ENCODE results near the gene SOX10. TPM values are rescaled to one million over a fixed set of nuclear protein-coding genes. Genes with fewer than 3 reads are reported as not detected.

SOX10 gene
- total and polyA plus RNA-seq, 2 donors (not counting 1 experiment from before 2014, with no cell fraction given): not detected

GRCh38 chr22:38033522-38034277 lies 49.3 kb upstream of the SOX10 start:
- Histone ChIP-seq H4K20me1 (ENCODE audit: control insufficient read depth, insufficient read depth, low read length, poor library complexity, severe bottlenecking) (no peaks in the 10 kb centered on the region), H3K9ac (ENCODE audit: low read length) (no peak overlapping the region), H3K36me3 (replicated peaks in 1 of 2; ENCODE audit: control extremely low read depth in 1 of 2, control insufficient read depth in 1 of 2, extremely low read depth in 1 of 2, insufficient read depth in 2 of 2, low read length in 1 of 2) (no peaks in the 10 kb centered on the region), H2AFZ (ENCODE audit: insufficient read depth, low read depth, low read length, poor library complexity, severe bottlenecking) (no peak overlapping the region), H3K27me3 (replicated peaks in 1 of 4; ENCODE audit: control extremely low read depth in 1 of 4, control insufficient read depth in 3 of 4, insufficient read depth in 4 of 4, low read length in 3 of 4) (no peaks in the 10 kb centered on the region), H3K27ac (ENCODE audit: low read length in 2 of 2) (no peak overlapping the region), H3K4me3 (ENCODE audit: control extremely low read depth in 1 of 5, extremely low read depth in 1 of 5, insufficient read depth in 1 of 5, low read depth in 2 of 5, low read length in 4 of 5) (no peak overlapping the region), H3K4me2 (replicated peaks; ENCODE audit: low read depth, low read length, poor library complexity, severe bottlenecking) (no peak overlapping the region), H3K9me3 (ENCODE audit: control extremely low read depth in 1 of 3, control insufficient read depth in 2 of 3, insufficient read depth in 1 of 3, low read length in 2 of 3) (no peaks in the 10 kb centered on the region), H3K4me1 (ENCODE audit: control insufficient read depth in 2 of 2, insufficient read depth in 2 of 2, low read length in 2 of 2) (no peaks in the 10 kb centered on the region), H3K79me2 (ENCODE audit: control insufficient read depth, insufficient read depth, low read length) (no peaks in the 10 kb centered on the region)
- no peak overlapping the region for H3K4me3 Mint-ChIP-seq
- H3K4me1 Mint-ChIP-seq: no peaks in the 10 kb centered on the region
- no peaks in the 10 kb centered on the region for H3K9me3 Mint-ChIP-seq (ENCODE audit: insufficient read depth)
- intact Hi-C loops (cut with micrococcal nuclease): no loop called here
- ChIA-PET POLR2A (no interaction called here), CTCF (interaction anchor here (0.5 kb wide), 1 partner anchor 10 kb away, joined by 4 read pairs; no protein-coding TSS in a partner anchor)
- H3K27me3 Mint-ChIP-seq: peaks cover 7% of the 10 kb centered on the region
- TF ChIP-seq CTCF (IDR thresholded peaks at IDR 0.05) (no peak), EZH2 (IDR thresholded peaks at IDR 0.05; ENCODE audit: borderline replicate concordance, insufficient read depth, low read depth, low read length, poor library complexity, severe bottlenecking) (no peak)
- no peak overlapping the region for H3K27ac Mint-ChIP-seq
- no peak for DNase-seq
- ATAC-seq (ENCODE audit: low read depth): no peak
- WGBS (ENCODE audit: insufficient coverage): 91% methylated on average over 23 of the region's 27 CpGs
